ENCODE results near the gene SASH3.
A peak's percentile ranks its signal among the peaks of the same experiment; 100 is the strongest.
"Not testable (repeated sequence)": the region's sequence is repeated elsewhere in the genome, so short reads cannot be mapped to it uniquely, and the experiment has no call there.

SASH3 gene

DNA sequence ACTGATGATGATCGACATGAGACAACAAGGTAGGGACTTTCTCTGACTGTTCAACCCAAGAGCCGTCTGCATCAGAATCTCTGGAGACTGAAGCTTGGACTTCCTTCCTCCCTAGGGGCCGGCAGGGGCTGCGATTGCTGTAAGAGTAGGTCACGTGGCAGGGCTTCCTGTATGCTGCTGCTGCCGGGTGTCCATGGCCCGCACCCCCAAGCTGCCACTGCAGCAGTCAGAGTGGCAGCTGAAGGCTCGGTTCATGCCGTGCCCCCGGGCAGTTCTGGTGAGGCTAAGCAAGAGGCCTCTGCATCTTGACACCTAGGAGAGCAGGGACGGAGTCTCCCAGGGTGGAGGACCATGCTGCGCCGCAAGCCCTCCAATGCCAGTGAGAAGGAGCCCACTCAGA is at the start of gene SASH3:
SASH3 (plus strand) TSS at position 203 of the 400 bp plus-strand sequence; CDS start at position 352, 149 bp downstream.
- DNase-seq, result peak; percentile 50

DNA sequence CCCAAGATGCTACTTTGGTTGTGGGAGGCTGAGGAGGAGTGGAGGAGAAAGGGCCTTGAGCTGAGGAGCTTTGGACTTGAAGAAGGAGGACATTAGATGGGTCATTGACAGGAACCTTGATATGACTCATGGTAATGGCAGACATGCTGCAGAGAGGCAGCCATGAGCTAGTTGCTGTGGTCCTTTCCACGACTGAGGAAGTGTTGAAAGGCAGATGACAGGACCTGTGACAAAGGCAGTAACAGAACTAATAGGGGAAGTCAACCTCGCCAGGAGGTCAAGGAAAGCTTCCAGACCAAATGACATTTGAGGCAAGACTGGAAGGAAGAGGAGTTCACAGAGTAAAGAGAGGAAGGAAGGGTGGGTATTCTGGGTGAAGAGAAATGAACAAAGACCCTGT is 48.5 kb upstream of the SASH3 start:
- no peak for DNase-seq

DNA sequence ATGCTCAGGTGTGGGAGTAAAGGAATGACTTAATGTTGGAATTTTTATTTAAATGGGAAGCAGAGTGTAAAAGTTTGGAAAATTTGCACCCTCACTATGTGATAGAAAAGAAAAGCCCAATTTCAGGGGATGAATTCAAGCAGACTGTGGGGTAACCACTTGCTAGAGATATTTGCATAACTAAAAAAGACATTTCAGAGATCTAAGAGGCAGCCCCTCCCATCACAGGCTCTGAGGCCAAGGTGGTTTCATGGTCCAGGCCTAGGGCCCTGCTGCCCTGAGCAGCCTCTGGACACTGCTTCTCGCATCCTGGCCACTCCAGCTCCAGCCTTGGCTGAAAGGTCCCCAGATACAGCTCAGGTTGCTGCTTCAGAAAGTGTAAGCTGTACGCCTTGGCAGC is 46.9 kb upstream of the SASH3 start:
- no peak for DNase-seq

DNA sequence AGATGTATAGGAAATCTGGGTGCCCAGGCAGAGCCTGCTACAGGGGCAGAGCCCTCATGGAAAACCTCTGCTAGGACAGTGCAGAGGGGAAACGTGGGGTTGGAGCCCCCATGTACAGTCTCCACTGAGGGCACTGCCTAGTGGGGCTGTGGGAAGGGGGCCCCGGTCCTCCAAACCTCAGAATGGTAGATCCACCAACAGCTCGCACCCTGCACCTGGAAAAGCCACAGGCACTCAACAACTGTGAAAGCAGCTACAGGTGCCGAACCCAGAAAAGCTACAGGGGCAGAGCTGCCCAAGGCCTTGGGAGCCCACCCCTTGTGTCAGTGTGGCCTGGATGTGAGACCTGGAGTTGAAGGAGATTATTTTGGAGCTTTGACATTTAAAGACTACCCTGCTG is 46.4 kb upstream of the SASH3 start:
- DNase-seq, result no peak

DNA sequence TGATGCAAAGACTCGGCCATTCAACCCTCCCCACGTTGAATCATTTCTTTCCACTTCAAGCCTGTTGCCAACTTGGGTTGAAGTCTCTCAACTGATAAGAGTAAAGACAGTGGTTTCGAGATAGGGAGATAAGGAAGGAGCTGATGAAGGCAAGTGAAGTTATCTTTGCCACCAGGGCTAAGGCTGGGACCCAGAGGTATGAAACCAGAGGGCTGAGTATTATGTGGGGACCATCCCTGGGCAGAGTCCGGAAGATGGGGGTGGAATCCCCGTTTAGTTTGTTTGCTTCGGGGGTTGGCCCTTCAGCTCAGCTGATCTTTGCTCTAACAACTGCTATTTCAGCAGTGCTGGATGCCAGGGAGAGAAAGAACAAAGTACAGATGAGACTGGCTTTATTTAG is 43.3 kb upstream of the SASH3 start:
- no peak for DNase-seq

DNA sequence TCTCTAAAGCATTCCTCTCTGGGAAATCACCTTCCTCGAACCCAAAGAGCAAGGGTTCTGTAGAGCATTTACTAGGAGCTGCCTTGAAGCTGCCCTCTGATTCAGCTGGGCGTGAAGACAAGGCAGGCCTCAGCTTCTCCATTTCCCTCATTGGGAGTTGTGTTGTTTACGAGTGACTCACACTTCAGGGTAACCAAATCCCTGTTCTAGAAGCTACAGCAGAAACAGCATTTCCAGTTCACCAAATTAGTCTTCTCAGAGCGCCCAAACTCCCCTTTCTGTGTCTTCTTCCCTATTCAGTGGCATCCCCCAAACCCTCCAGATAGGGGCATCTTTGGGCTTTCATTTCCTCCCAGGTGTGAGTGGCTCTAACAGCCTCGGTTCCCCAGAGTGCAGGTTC is 41.8 kb upstream of the SASH3 start:
- DNase-seq, result no peak

DNA sequence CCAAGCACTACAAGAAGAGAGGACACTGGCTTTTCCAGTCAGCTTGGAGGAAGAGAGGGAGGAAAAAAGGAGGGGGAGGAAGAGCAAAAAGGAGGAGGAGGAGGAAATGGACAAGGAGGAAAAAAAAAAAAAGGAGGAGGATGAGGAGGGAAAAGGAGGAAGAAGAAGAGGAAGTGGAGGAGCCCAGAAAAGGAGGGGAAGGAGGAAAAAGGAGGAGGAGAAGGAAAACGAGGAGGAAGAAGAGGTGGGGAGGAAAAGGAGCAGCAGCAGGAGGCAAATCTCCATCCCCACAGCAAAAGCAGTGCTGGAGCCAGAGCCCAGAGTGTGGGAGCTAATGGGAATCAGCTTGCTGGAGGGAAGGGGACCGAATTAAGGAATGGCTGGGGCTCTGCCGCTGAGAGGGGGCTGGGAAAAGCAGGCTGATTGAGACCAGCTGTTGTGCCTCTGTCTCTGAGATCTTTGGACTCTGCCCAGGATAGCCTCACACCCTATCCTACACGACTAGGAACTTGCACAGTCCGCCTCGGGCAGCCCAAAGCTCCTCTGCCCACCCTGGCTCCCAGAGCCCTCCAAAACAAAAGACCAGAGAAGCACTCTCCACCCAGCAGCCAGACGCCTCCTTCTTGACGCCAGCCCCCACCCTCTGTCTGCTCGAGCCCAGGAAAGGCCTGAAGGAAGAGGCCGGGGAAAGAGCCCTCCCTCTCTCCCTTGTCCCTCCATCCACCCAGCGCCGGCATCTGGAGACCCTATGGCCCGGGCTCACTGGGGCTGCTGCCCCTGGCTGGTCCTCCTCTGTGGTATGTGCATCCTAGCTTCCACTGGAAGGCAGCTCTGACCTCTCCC is 41.1 kb upstream of the SASH3 start, which contains the start of gene XPNPEP2:
XPNPEP2 (plus strand) TSS at position 514 of the 843 bp plus-strand sequence; CDS start at position 749, 235 bp downstream.
- DNase-seq, result no peak

DNA sequence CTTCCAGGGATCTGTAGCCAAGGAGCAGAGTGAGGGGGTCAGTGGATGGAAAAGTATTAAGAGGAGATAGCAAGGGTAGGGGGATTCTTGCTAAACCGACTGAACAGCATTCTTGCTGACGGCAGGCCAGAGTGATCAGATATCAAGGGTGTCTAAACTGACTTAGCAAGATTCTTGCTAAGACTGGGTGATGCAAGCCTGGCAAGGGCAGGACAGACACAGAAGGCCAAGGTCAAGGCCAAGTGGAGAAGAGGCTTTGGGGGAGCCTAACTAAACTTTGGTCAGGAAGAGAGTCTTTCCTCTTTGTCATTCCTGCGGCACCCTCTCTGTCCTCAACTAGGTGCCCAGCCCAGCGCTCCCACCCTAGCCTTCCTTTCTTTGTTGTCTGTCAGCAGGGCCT is 40.2 kb upstream of the SASH3 start:
- no peak for DNase-seq

DNA sequence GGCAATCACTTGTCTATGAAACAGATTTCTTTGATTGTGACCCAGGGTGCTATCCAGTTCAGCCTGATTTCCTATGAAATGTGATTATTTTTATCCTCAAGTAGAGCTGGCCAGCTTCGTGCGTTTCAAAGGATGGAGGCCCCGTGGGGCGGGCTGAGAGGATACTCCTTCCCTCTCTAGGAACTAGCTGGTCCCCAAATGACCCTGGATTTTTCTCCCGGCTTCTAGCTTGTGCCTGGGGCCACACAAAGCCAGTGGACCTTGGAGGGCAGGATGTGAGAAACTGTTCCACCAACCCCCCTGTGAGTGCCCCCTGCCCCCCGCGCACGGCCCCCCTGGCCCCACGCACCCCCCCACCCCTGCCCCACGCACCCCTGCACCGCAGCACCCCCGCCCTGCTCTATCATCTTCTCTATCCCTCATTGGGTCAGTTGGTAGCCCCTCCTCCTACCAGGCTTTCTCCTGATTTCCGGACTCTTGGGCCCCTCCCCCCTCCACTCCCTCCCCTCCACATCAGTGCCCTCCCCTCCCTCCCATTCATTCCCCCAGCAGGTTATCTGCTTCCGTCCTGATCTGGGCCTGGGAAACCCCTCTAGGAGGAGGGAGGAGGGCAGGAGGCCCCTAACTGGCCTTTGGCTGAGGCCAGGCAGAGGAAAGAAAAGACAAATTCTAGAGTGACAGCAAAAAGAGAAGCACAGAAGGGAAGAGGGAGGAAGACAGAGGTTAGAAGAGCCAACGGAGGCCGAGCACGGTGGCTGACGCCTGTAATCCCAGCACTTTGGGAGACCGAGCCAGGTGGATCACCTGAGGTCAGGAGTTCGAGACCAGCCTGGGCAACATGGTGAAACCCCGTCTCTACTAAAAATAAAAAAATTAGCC is 37.6 kb upstream of the SASH3 start:
- DNase-seq, result no peak

DNA sequence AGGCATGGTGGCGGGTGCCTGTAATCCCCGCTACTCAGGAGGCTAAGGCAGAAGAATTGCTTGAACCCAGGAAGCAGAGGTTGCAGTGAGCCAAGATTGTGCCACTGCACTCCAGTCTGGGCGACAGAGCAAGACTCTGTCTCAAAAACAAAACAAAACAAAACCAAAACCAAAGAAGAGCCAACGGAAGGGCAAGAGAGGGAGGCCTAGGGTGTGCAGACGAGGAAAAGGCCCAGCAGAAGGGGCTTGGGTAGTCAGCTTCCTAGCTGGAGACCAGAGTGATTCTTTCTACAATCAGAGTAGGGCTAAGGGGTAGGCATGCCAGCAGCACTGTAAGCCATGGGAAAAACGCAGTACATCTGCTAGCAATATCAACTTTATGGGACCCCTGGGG is 37.0 kb upstream of the SASH3 start:
- DNase-seq, result not testable (repeated sequence)

DNA sequence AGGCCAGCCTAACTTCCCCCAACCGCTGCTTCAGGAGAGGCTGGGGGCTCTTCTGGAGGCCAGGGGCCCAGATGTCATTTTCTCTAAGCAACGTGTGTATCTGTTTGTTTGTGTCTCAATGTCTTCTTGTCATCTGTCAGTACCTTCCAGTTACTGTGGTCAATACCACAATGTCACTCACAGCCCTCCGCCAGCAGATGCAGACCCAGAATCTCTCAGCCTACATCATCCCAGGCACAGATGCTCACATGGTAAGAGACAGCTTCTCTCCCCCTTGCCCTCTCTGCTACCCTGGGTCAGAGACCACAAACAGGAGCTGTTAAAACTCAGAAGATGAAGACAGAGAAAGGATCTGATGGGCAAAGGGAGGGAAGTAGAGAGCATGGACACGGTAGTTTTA is 35.9 kb upstream of the SASH3 start:
- DNase-seq, result no peak

DNA sequence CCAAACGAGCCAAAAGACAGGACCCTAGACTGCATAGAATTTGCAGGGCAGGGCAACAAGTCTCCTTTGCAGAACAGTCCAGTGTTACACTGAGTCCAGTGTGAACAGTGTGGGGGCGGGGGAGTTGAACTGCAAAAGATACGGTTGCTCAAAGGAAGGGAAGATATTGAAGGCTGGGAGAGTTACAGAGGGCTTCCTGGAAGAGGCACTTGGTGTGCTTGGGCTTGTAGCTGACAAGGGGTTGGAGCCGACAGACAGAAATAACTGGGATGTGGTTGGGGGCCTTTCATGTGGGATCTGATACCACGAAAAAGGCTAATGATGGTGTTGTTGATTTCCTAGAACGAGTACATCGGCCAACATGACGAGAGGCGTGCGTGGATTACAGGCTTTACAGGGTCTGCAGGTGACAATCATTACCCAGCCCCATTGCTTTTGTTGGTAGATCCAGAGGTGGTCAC is 34.9 kb upstream of the SASH3 start:
- DNase-seq, result peak; percentile 19

DNA sequence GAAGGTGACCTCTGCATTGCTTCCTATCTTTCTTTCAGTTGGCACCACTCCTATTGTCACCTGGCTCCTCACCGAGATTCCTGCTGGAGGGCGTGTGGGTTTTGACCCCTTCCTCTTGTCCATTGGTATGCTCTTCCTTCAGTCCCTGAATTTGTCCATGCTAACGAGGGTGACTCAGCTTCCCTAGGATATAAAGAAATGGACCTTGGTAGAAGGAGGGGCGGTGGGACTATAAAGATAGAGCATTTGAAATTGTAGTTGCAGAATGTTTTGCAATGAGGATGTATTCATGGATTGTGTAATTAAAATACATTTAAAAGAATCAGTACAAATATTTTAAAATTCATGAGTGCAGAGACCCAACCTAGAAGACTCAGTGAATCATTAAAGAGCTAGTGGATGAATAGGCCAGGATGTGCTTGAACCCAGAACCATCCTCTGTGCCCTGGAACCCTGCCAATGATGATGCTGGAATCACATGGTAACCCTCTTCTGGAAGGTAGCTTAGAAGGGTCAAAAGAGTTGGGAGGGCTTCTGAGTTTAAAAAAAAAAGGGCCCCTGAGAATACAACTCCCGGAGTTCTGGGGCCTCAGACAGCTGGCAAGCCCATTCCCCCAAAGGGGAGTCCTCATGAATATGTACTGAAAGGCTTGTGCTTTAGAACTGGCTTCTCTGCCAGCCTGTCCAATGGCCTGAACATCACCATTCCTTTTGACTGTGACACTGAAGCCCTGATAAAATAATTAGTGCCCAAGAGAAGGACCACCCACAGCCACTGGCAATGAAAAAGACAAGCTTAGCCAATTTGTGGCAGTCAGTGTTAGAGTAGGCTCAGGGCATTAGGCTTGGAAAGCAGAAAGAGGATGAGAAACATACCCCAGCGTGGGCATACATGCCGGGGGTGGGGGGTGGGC is 32.9 kb upstream of the SASH3 start:
- DNase-seq, result no peak

DNA sequence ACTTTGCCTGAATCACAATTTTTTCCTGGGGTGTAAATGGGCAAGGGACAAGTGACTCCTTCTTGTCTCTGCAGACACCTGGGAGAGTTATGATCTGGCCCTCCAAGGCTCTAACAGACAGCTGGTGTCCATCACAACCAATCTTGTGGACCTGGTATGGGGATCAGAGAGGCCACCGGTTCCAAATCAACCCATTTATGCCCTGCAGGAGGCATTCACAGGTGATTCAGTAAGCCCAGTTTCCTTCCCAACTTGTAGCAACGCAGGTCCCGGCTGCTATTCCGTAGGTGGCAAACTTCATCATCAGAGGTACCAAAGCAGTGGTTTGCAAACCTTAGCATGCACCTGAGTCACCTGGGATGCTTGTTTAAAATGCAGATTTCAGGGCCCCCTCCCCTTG is 32.2 kb upstream of the SASH3 start:
- no peak for DNase-seq

DNA sequence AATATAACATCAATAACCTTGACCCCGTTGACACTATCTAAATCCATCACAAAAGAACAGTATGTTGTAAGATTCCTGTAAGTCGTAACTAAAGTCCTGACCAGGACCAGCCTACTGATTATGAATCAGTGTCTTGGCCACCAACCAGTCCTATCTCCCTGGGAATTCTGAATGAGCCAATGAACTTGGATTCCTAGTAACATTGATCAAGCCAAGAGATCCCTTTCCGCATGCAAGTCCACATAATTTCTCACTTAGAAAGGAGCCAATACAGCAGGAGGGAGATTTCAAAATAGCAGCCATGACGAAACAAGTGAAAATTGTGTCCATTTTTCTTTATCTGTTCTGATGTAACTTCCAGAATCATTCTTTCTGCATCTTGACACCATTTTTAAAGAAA is 31.4 kb upstream of the SASH3 start:
- no peak for DNase-seq

DNA sequence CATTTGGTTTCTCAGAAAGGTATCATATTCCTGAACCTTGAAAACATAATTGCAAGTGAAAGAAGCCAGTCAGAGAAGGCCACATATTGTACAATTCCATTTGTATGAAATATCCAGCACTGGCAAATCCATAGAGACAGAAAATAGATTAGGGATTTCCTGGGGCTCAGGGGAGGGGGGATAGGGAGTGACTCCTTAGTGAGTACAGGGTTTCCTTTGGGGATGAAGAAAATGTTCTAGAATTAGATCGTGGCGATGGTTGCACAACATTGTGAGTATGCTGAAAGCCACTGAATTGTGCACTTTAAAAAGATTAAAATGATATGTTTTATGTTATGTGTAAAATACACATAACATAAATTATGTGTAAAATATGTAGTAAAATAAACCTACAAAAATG is 30.7 kb upstream of the SASH3 start:
- DNase-seq, result no peak

DNA sequence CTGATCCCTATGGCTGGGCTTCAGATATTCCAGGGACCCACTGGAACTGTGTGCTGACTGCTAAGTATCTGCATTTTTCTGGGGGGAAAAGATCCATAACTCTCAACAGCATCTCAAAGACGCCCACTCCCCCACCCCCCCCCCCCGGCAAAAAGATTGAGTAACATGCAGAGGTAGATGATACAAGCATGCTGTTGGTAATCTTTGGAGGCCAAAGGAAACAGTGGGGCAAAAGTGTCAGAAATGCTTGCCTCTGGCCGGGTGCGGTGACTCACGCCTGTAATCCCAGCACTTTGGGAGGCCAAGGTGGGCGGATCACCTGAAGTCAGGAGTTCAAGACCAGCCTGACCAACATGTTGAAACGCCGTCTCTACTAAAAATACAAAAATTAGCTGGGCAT is 28.8 kb upstream of the SASH3 start:
- no peak for DNase-seq

DNA sequence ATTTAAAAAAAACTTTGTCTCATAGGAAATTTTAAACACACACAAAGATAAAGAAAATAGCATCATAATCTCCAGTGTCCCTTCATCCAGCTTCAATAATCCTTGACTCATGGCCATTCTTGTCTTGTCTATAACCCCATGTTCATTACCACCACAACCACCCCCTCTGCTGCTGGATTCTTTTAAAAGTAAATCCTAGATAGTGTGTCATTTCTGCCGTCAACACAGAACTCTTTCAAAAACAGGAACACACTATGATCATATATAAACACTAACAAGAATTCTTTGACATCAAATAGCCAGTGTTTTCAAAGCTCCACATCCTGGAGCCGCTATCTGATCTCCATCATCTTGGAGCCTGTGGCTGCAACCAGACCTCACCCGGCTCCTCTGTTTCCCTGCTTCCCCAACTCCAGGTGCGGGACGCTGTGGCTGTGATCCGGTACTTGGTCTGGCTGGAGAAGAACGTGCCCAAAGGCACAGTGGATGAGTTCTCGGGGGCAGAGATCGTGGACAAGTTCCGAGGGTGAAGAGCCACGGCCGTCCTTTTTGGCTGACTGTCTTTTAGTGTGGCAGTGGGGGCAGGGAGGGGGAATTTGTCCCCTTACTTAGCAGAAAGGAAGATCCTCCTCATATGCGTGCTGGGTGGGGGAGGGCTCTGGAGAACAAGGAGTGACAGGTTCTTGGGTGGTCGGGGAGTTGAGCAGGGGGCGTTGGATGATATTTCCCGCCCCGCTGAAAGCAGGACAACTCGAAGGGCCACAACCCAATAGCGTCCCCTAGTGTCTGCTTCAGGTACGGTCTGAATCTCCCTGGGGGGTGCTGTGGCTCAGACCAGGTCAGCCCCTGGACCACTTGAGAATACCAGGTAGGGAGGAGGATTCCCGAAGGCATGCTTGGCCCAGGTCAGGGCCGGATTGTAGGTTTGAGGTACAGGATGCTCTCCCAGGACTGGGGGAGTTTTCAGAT is 25.4 kb upstream of the SASH3 start:
- DNase-seq, result no peak

DNA sequence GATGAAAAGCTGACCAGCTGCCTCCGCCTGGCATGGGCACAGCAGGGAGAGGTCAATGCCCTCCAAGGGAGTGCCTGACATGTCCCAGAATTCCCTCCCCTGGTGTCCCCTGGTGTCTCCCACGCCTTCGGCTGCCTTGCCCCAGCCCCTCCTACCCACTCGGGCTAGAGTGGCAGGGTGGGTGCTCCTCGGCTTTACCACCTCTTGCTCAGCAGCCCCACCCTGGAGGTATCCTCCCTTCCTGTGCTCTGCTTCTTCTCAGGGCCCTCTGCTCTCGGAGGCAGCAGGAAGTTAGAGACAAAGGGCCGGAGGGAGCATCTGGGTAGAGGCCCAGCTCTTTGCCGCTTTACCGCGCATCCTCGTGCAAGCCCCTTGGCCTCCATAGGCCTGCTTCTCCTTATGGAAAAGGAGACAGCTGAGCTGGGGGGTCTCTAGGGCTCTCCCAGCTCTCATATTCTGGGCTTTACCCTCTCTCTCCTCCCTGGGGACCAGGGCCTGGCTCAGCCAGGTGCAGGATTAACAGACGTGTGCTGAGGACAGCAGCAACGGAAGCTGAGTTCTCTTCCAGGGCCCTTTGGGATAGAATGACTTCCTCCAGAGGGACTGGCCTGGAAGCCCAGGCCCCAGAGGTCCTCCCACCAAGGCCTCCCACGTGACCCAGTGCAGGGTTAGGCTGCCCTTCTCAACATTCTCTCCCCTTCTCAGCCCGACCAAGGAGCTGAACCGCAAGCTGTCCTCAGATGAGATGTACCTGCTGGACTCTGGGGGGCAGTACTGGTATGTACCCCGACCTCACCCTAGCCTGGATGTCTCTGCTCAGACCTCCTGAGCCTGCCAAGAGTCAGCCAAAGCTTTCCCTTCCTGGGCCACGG is 23.7 kb upstream of the SASH3 start:
- DNase-seq, result peak; percentile 16

DNA sequence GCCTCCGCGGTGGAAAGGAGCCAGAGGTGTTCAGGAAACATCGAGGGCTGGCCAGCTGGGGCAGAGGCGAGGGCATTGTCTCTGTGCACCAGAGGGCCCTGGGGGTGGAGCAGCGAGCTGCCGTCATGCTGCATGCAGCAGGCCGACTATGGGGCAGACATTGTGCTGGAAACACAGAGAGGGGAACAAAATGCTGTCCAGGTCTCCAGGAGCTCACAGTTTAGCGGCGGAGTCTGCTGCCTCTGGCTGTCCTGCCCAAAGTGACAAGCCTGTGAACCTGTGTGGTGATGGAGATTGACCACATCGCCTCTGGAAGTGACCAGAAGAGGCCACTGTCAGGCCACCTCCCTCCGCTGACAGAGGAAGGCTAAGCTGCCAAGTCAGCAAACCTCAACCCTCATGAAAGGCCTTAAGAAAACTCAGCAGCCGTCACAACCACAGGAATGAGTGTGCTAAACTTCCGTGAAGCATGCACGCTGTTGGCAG is 20.1 kb upstream of the SASH3 start:
- DNase-seq, result peak; percentile 60

All from activated naive CD4-positive, alpha-beta T cell treated with Interleukin-2 at 50 U/mL for 16 hours (primary cell).